ENCODE measurements around the gene FGGY. TPM values are rescaled to one million over a fixed set of nuclear protein-coding genes. Genes with fewer than 3 reads are reported as not detected.

FGGY gene
- total RNA-seq, 1 donor from 2014 or later, result 18.2 TPM

DNA sequence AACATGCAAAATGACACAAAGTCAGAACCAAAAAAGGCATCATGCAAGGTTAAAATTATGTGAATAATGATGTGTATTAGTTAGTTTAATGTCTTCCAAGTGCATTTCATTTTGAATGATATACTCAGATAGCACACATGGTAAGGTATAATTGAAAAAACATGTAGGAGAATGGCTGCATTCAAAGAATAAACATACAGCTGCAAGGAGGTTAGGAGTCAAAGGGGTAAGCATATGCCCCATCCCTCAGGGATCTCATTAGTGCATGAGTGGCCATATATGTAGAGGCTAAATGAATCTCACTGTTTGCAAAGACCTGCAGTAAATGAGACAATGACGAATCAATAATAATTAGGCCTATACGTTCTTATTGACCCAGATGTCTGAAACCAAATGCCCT, 338.2 kb downstream of the FGGY start:
- H3K4me1 Mint-ChIP-seq (ENCODE audit: low read depth), result peaks cover 11% of the 10 kb centered on the region
- H3K27me3 Mint-ChIP-seq, result no peaks in the 10 kb centered on the region
- no peak overlapping the region for H3K4me3 Mint-ChIP-seq (ENCODE audit: low read depth)
- no peak overlapping the region for H3K27ac Mint-ChIP-seq
- H3K9me3 Mint-ChIP-seq (ENCODE audit: low read depth), result no peaks in the 10 kb centered on the region
- no peak for DNase-seq (ENCODE audit: low spot score, unreplicated experiment)
- TF ChIP-seq, protein P1, sequence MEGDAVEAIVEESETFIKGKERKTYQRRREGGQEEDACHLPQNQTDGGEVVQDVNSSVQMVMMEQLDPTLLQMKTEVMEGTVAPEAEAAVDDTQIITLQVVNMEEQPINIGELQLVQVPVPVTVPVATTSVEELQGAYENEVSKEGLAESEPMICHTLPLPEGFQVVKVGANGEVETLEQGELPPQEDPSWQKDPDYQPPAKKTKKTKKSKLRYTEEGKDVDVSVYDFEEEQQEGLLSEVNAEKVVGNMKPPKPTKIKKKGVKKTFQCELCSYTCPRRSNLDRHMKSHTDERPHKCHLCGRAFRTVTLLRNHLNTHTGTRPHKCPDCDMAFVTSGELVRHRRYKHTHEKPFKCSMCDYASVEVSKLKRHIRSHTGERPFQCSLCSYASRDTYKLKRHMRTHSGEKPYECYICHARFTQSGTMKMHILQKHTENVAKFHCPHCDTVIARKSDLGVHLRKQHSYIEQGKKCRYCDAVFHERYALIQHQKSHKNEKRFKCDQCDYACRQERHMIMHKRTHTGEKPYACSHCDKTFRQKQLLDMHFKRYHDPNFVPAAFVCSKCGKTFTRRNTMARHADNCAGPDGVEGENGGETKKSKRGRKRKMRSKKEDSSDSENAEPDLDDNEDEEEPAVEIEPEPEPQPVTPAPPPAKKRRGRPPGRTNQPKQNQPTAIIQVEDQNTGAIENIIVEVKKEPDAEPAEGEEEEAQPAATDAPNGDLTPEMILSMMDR (IDR thresholded peaks at IDR 0.05; ENCODE audit: unreplicated experiment), result no peak
- H3K36me3 Mint-ChIP-seq (ENCODE audit: insufficient read depth), result peaks cover 2% of the 10 kb centered on the region

DNA sequence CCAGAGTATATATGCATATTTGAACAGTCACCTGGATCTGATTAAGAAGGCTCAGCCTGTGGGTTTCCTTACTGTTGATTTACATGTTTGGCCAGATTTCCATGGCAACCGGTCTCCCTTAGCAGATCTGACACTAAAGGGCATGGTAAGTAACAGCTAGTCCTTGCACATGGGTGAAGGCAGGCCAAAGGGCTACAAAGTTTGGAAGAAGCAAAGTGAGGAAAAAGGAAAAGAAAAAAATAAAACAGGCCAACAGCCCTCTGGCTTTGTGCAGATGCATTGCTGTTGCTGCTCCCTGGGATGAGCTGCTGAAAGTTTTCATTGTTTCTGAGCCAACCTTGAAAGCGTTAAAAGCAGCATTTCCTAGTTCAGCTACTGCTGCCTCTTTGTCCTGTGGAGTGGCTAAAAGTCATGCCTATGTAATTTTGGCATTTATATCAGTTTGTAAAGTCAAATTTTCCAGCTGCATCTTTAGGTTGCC, 341.4 kb downstream of the FGGY start:
- Mint-ChIP-seq H3K4me1 (ENCODE audit: low read depth) (peaks cover 12% of the 10 kb centered on the region), H3K27ac (no peak overlapping the region), H3K9me3 (ENCODE audit: low read depth) (no peaks in the 10 kb centered on the region), H3K27me3 (no peaks in the 10 kb centered on the region), H3K36me3 (ENCODE audit: insufficient read depth) (peaks cover 2% of the 10 kb centered on the region), H3K4me3 (ENCODE audit: low read depth) (no peak overlapping the region)
- TF ChIP-seq, protein P1 (IDR thresholded peaks at IDR 0.05; ENCODE audit: unreplicated experiment), result no peak
- no peak for DNase-seq (ENCODE audit: low spot score, unreplicated experiment)

DNA sequence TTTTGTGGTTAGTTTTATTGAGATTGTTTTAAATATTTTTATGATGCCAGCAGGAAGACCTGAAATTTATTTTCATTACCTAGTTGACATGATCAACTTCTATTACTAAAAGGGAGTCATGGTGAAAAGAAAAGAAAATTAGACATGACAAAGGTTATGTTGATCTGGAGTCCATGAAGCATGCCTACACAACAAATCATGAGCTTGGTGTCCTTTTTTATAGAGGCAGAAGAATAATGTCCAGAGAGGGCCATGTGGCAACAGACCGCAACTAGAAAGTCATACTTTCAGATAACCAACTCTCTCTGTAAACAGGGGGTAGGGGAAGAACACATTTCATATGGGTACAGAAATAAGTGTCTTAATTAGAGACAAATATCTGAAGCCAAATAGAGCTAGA, 342.4 kb downstream of the FGGY start:
- Mint-ChIP-seq H3K36me3 (ENCODE audit: insufficient read depth) (peaks cover 2% of the 10 kb centered on the region), H3K4me1 (ENCODE audit: low read depth) (peaks cover 18% of the 10 kb centered on the region), H3K27me3 (no peaks in the 10 kb centered on the region), H3K4me3 (ENCODE audit: low read depth) (no peak overlapping the region), H3K9me3 (ENCODE audit: low read depth) (no peaks in the 10 kb centered on the region), H3K27ac (no peak overlapping the region)
- no peak for DNase-seq (ENCODE audit: low spot score, unreplicated experiment)
- TF ChIP-seq, protein P1 (IDR thresholded peaks at IDR 0.05; ENCODE audit: unreplicated experiment), result no peak

DNA sequence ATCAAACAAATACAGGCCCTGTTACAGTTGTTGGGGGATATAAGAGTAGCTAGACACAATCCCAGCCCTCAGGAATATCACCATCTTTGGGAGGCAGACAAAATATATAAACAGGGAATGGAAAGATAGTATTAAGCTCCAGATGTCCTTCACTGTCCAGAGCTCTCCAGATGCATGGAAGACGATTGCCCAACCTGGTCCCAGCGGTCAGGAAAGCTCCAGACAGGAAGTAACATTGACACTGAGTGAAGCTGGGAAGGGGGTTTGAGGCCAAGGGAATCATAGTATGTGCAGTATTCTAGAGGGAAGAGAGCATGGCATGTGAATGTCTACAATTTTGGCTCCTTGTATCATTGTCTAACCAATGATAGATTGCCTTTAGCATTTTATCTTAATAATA, 344.0 kb downstream of the FGGY start:
- H3K9me3 Mint-ChIP-seq (ENCODE audit: low read depth), result no peaks in the 10 kb centered on the region
- H3K36me3 Mint-ChIP-seq (ENCODE audit: insufficient read depth), result peaks cover 2% of the 10 kb centered on the region
- no peaks in the 10 kb centered on the region for H3K27me3 Mint-ChIP-seq
- H3K4me1 Mint-ChIP-seq (ENCODE audit: low read depth), result peaks cover 12% of the 10 kb centered on the region
- H3K27ac Mint-ChIP-seq, result no peak overlapping the region
- no peak for DNase-seq (ENCODE audit: low spot score, unreplicated experiment)
- no peak overlapping the region for H3K4me3 Mint-ChIP-seq (ENCODE audit: low read depth)
- TF ChIP-seq, protein P1 (IDR thresholded peaks at IDR 0.05; ENCODE audit: unreplicated experiment), result no peak

DNA sequence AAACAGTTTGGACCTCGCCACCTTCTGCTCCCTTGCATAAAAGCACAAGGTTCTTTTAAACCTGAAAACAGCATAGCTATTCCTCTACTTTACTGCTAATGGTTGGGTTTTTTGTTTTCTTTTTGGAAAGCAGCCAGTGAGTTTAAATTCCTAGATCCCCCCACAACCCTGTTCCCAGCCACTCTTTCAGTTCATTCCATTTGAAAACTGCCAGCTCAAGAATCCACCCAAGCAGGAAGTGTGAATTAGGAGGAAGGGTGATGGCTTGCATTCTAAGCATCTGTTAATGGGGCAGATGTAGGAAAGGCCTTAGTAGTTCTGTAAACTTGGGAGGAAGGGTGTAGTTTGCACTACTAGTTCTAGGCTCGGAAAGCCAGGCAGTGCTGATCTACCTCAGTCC, 344.9 kb downstream of the FGGY start:
- Mint-ChIP-seq H3K36me3 (ENCODE audit: insufficient read depth) (peaks cover 2% of the 10 kb centered on the region), H3K27me3 (no peaks in the 10 kb centered on the region), H3K4me1 (ENCODE audit: low read depth) (peaks cover 12% of the 10 kb centered on the region), H3K4me3 (ENCODE audit: low read depth) (no peak overlapping the region), H3K9me3 (ENCODE audit: low read depth) (no peaks in the 10 kb centered on the region), H3K27ac (no peak overlapping the region)
- TF ChIP-seq, protein P1 (IDR thresholded peaks at IDR 0.05; ENCODE audit: unreplicated experiment), result no peak
- DNase-seq (ENCODE audit: low spot score, unreplicated experiment), result no peak
